Ascending aorta (tissue), 2 donors: ENCODE measurements around the gene RAPGEF1. TPM values are rescaled to one million over a fixed set of nuclear protein-coding genes. Genes with fewer than 3 reads are reported as not detected.
"Not testable (repeated sequence)": the region's sequence is repeated elsewhere in the genome, so short reads cannot be mapped to it uniquely, and the experiment has no call there.

Source experiments
- DNase-seq, 2 donors: peaks; one replicate each; pipeline ENCODE4 v3.0.0-alpha.2; 2019; ENCODE audit warnings: low spot score in 2 of 2
- H3K27ac ChIP-seq, 2 donors: fragments of 200-600 bp; sonication (generic); one replicate each; pipeline ENCODE4 v1.5.1; 2016 to 2017; ENCODE audit warnings: mild to moderate bottlenecking in 1 of 2
- H3K27me3 ChIP-seq: fragments of 200-600 bp; sonication (generic); one replicate; pipeline ENCODE4 v1.5.1; 2017
- H3K36me3 ChIP-seq, 2 donors: fragments of 200-600 bp; sonication (generic); one replicate each; pipeline ENCODE4 v1.5.1; 2016
- H3K4me1 ChIP-seq, 2 donors: fragments of 200-600 bp; sonication (generic); one replicate each; pipeline ENCODE4 v1.5.1; 2016 to 2017; ENCODE audit warnings: mild to moderate bottlenecking in 1 of 2
- H3K4me3 ChIP-seq, 2 donors: fragments of 200-600 bp; sonication (generic); one replicate each; pipeline ENCODE4 v1.5.1; 2016 to 2017; ENCODE audit warnings: mild to moderate bottlenecking in 1 of 2
- H3K9me3 ChIP-seq, 2 donors: fragments of 200-600 bp; sonication (generic); one replicate each; pipeline ENCODE4 v1.5.1; 2016
- CTCF ChIP-seq, 3 experiments: fragments of 200-600 bp in 2 of 3; fragments of 450-650 bp in 1 of 3; sonication (generic) in 2 of 3; IDR thresholded peaks; one replicate each; pipeline ENCODE4 v1.5.1; 2016 to 2019; ENCODE audit warnings: antibody characterized with exemption in 3 of 3, mild to moderate bottlenecking in 1 of 3, moderate library complexity in 1 of 3
- intact Hi-C: fragments of 100-400 bp; cut with DNase I; formaldehyde crosslinking; loops from one replicate; pipeline ENCODE4 v1.15.1; 2023
- total RNA-seq: library from RNA; depleted of rRNA; stranded (reverse); fragments of >200 nt; gene quantifications from one replicate; pipeline ENCODE4 v1.1.0, GENCODE V29; 2016

Gene RAPGEF1
- total RNA-seq, 1 donor from 2014 or later: 95.5 TPM

GRCh38 chr9:131755541-131756198, 15.8 kb upstream of the RAPGEF1 start:
- intact Hi-C loops: no loop called here
- Histone ChIP-seq H3K27me3 (no peaks in the 10 kb centered on the region), H3K9me3 (no peaks in the 10 kb centered on the region), H3K4me1 (no peaks in the 10 kb centered on the region), H3K4me3 (no peak overlapping the region), H3K27ac (no peak overlapping the region), H3K36me3 (no peaks in the 10 kb centered on the region)
- DNase-seq: peak in 1 of 2 donors; percentile 80
- TF ChIP-seq CTCF (IDR thresholded peaks at IDR 0.05): peak; percentile 4 to 74 (median 69)

GRCh38 chr9:131754846-131755245, 15.0 kb upstream of the RAPGEF1 start:
- Histone ChIP-seq H3K9me3 (no peaks in the 10 kb centered on the region), H3K4me3 (no peak overlapping the region), H3K27me3 (no peaks in the 10 kb centered on the region), H3K4me1 (no peaks in the 10 kb centered on the region), H3K27ac (no peak overlapping the region), H3K36me3 (no peaks in the 10 kb centered on the region)
- no peak for DNase-seq
- no peak for TF ChIP-seq CTCF (IDR thresholded peaks at IDR 0.05)
- intact Hi-C loops: no loop called here

- H3K4me1 ChIP-seq, H3K27me3 ChIP-seq, H3K27ac ChIP-seq, H3K4me3 ChIP-seq, intact Hi-C loops, H3K36me3 ChIP-seq, DNase-seq, H3K9me3 ChIP-seq: not testable (repeated sequence)
Observed at GRCh38 chr9:131753751-131754150, 13.9 kb upstream of the RAPGEF1 start.

GRCh38 chr9:131752231-131752884, 12.5 kb upstream of the RAPGEF1 start:
- DNase-seq: no peak
- Histone ChIP-seq H3K27ac (no peak overlapping the region), H3K4me1 (no peaks in the 10 kb centered on the region), H3K36me3 (no peaks in the 10 kb centered on the region), H3K4me3 (no peak overlapping the region), H3K27me3 (no peaks in the 10 kb centered on the region), H3K9me3 (no peaks in the 10 kb centered on the region)
- intact Hi-C loops: no loop called here
- TF ChIP-seq CTCF (IDR thresholded peaks at IDR 0.05): no peak

GRCh38 chr9:131748411-131748955, 8.6 kb upstream of the RAPGEF1 start:
- intact Hi-C loops: no loop called here
- Histone ChIP-seq H3K36me3 (no peaks in the 10 kb centered on the region), H3K27me3 (no peaks in the 10 kb centered on the region), H3K27ac (no peak overlapping the region), H3K4me1 (no peaks in the 10 kb centered on the region), H3K9me3 (no peaks in the 10 kb centered on the region), H3K4me3 (no peak overlapping the region)
- no peak for DNase-seq
- TF ChIP-seq CTCF (IDR thresholded peaks at IDR 0.05): no peak

- intact Hi-C loops: no loop called here
- no peak overlapping the region for H3K4me3 ChIP-seq
- no peaks in the 10 kb centered on the region for H3K27me3 ChIP-seq
- TF ChIP-seq CTCF (IDR thresholded peaks at IDR 0.05): peak; percentile 20 to 47 (median 42)
- no peak overlapping the region for H3K27ac ChIP-seq
- H3K36me3 ChIP-seq: no peaks in the 10 kb centered on the region
- DNase-seq: no peak
- H3K4me1 ChIP-seq: no peaks in the 10 kb centered on the region
- no peaks in the 10 kb centered on the region for H3K9me3 ChIP-seq
Observed at GRCh38 chr9:131747352-131747751, 7.5 kb upstream of the RAPGEF1 start.
